ENCODE measurements around the gene COL28A1. TPM values are rescaled to one million over a fixed set of nuclear protein-coding genes. Genes with fewer than 3 reads are reported as not detected.

COL28A1 gene
- total and polyA plus RNA-seq, 12 donors: 0.35 to 8.1 (median 1.5) TPM

DNA sequence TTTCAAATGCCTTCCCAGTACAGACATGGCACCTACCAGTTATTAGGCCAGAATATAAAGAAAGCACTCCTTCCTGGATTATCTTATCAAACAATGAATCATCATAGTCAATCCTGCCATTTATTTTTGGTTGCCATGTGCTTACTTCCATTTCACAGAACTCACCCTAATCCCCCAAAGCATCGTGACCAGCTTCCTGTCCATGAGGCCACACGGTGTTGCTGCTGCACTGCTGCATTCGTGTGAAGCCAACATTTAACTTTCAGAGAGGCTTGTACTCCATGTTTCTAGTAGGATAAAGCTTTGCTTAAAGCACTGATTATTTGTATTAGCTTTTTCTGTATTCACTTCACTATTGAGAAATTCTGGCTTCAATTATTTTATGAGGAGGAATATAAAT, 14.4 kb downstream of the COL28A1 start:
- Histone ChIP-seq H3K4me1 (no peaks in the 10 kb centered on the region), H3K27me3 (no peaks in the 10 kb centered on the region), H3K4me3 (no peak overlapping the region), H3K36me3 (no peaks in the 10 kb centered on the region), H3K27ac (no peak overlapping the region), H3K9me3 (no peaks in the 10 kb centered on the region)
- no peak for DNase-seq
- WGBS, 2 donors: 46 to 49% methylated on average over 3 of the region's 3 CpGs
- intact Hi-C loops (cut with DNase I): no loop called here
- TF ChIP-seq, protein P1, sequence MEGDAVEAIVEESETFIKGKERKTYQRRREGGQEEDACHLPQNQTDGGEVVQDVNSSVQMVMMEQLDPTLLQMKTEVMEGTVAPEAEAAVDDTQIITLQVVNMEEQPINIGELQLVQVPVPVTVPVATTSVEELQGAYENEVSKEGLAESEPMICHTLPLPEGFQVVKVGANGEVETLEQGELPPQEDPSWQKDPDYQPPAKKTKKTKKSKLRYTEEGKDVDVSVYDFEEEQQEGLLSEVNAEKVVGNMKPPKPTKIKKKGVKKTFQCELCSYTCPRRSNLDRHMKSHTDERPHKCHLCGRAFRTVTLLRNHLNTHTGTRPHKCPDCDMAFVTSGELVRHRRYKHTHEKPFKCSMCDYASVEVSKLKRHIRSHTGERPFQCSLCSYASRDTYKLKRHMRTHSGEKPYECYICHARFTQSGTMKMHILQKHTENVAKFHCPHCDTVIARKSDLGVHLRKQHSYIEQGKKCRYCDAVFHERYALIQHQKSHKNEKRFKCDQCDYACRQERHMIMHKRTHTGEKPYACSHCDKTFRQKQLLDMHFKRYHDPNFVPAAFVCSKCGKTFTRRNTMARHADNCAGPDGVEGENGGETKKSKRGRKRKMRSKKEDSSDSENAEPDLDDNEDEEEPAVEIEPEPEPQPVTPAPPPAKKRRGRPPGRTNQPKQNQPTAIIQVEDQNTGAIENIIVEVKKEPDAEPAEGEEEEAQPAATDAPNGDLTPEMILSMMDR (IDR thresholded peaks at IDR 0.05): no peak
- ATAC-seq: no peak

DNA sequence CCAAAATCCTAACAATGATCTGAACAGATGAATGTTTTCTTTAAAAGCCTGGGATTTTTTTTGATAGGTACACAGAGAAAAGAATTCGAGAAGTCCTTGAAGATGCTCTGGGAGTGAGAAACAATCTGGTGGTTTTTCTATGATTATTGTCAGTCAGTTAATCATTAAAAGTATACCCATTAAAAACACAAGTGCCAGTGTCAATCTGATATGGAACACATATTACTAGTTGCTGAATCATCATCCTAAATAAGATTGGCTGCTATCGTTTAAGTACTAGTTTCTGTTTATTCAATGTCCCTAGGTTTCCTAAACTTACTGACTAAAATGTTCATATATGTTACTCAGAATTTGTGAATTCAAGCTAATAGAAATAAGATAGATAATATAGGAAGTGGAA, 16.1 kb downstream of the COL28A1 start:
- Histone ChIP-seq H3K4me1 (no peaks in the 10 kb centered on the region), H3K9me3 (no peaks in the 10 kb centered on the region), H3K27ac (no peak overlapping the region), H3K4me3 (no peak overlapping the region), H3K36me3 (no peaks in the 10 kb centered on the region), H3K27me3 (no peaks in the 10 kb centered on the region)
- DNase-seq: no peak
- no peak for ATAC-seq
- TF ChIP-seq, protein P1 (IDR thresholded peaks at IDR 0.05): no peak
- intact Hi-C loops (cut with DNase I): no loop called here
- WGBS, 2 donors: 71 to 76% methylated on average over 2 of the region's 2 CpGs

DNA sequence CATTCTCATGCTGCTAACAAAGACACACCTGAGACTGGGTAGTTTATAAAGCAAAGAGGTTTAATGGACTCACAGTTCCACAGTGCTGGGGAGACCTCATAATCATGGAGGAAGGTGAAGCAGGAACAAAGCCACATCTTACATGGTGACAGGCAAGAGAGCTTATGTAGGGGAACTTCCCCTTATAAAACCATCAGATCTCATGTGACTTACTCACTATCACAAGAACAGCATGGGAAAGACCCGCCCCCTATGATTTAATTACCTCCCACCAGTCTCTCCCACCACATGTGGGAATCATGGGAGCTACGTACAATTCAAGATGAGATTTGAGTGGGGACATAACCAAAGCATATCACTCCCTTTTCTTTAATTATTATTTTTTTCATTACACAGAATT, 16.6 kb downstream of the COL28A1 start:
- 76 to 93% methylated on average over 2 of the region's 2 CpGs for WGBS, 2 donors

DNA sequence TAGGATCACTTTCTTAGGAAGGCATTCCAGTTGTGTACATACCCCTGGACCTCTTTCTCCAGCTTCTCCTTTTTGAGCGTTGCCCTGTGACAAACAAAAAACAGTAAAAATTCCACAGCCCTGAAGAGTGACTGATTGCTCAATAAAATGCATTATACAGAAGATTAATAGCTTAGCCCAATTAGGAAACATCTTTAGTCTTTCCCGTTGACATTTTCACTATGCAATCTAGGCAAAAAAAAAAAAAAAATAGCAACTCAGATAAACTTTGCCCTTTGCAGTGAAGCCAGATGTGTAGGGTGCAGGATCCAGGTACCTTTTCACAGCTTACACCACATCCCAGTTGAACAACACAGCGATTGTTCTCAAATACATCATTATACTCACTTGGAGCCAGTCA, 17.9 kb downstream of the COL28A1 start:
- peak overlapping the region in 1 of 10 donors; percentile 40 for H3K27ac ChIP-seq

More for the DNA sequence above, 16.6 kb downstream of the COL28A1 start:
- intact Hi-C loops (cut with DNase I): no loop called here
- Histone ChIP-seq H3K36me3 (no peaks in the 10 kb centered on the region), H3K9me3 (no peaks in the 10 kb centered on the region), H3K4me1 (no peaks in the 10 kb centered on the region), H3K27ac (no peak overlapping the region), H3K4me3 (no peak overlapping the region), H3K27me3 (no peaks in the 10 kb centered on the region)
- DNase-seq (no peak), ATAC-seq (no peak)
- TF ChIP-seq, protein P1 (IDR thresholded peaks at IDR 0.05): no peak

More for the DNA sequence above, 17.9 kb downstream of the COL28A1 start:
- no peak overlapping the region for H3K4me3 ChIP-seq
- DNase-seq (no peak), ATAC-seq (peak in 2 of 8 donors; percentile 49 to 71)
- H3K27me3 ChIP-seq: no peaks in the 10 kb centered on the region
- intact Hi-C loops (cut with DNase I): no loop called here
- H3K36me3 ChIP-seq: no peaks in the 10 kb centered on the region
- H3K9me3 ChIP-seq: no peaks in the 10 kb centered on the region
- no peaks in the 10 kb centered on the region for H3K4me1 ChIP-seq
- TF ChIP-seq, protein P1 (IDR thresholded peaks at IDR 0.05): no peak
- WGBS, 2 donors: 54 to 62% methylated on average over 3 of the region's 3 CpGs

All from heart right ventricle (tissue), 16 donors.